HEK293 (cell line): ENCODE measurements around the gene FAM240B.

ENCODE experiments used
- CTCF ChIA-PET: fragments of 350-600 bp; formaldehyde crosslinking; extraction: SDS; loops from one replicate; lab custom pipeline; 2021; ENCODE audit warnings: antibody characterized with exemption; lab: Yijun Ruan, JAX
- POLR2A ChIA-PET: fragments of 300-600 bp; formaldehyde crosslinking; extraction: SDS; loops from one replicate; lab custom pipeline; 2020; ENCODE audit warnings: antibody characterized with exemption, inconsistent platforms; lab: Yijun Ruan, JAX
- H3K27ac ChIP-seq: fragments of 200-500 bp; sonication (Bioruptor generic); 2 replicates; pipeline ENCODE4 v1.5.1; 2014; ENCODE audit warnings: low read depth, low read length, control low read depth, inconsistent platforms; ENCODE audit errors: extremely low read depth
- H3K36me3 ChIP-seq, 2 experiments: fragments of 200-500 bp in 1 of 2; sonication (Bioruptor generic) in 1 of 2; 1 replicate in 1 of 2; 2 replicates in 1 of 2; pipeline ENCODE4 v1.5.1; 2014 to 2017; ENCODE audit warnings: inconsistent platforms in 2 of 2, low read length in 2 of 2; ENCODE audit not compliant: control insufficient read depth in 2 of 2, insufficient read depth in 1 of 2
- H3K4me1 ChIP-seq: fragments of 200-500 bp; sonication (Bioruptor generic); 2 replicates; pipeline ENCODE4 v1.5.1; 2014; ENCODE audit warnings: mild to moderate bottlenecking, low read length, inconsistent platforms; ENCODE audit not compliant: control insufficient read depth, insufficient read depth
- H3K4me3 ChIP-seq: 2 replicates; pipeline ENCODE4 v1.5.1; 2011; ENCODE audit warnings: low read depth, mild to moderate bottlenecking, control low read depth, low read length, moderate library complexity
- H3K9me3 ChIP-seq: fragments of 200-500 bp; sonication (Bioruptor generic); 2 replicates; pipeline ENCODE4 v1.5.1; 2014; ENCODE audit warnings: low read depth, low read length, inconsistent platforms; ENCODE audit not compliant: control insufficient read depth, insufficient read depth
- BCL11A ChIP-seq: fragments of 450-650 bp; formaldehyde crosslinking; IDR thresholded peaks from 2 replicates; pipeline ENCODE4 v1.5.1; 2016; ENCODE audit warnings: low read depth, missing biosample characterization, missing genetic modification characterization
- CTCF ChIP-seq: fragments of 450-650 bp; formaldehyde crosslinking; IDR thresholded peaks from 2 replicates; pipeline ENCODE4 v1.5.1; 2016; ENCODE audit warnings: missing biosample characterization, missing genetic modification characterization
- ELK4 ChIP-seq: IDR thresholded peaks from 2 replicates; pipeline ENCODE4 v1.6.1; 2011; ENCODE audit warnings: mild to moderate bottlenecking, low read depth, low read length, borderline replicate concordance
- GFI1B ChIP-seq: fragments of 450-650 bp; formaldehyde crosslinking; IDR thresholded peaks from 2 replicates; pipeline ENCODE4 v1.5.1; 2016; ENCODE audit warnings: missing biosample characterization, missing genetic modification characterization
- KLF9 ChIP-seq: fragments of 450-650 bp; formaldehyde crosslinking; IDR thresholded peaks from 2 replicates; pipeline ENCODE4 v1.5.1; 2016; ENCODE audit warnings: missing biosample characterization, missing genetic modification characterization, low read depth
- ZBTB1 ChIP-seq: fragments of 450-650 bp; formaldehyde crosslinking; IDR thresholded peaks from 2 replicates; pipeline ENCODE4 v1.5.1; 2016; ENCODE audit warnings: missing biosample characterization, missing genetic modification characterization
- ZFP37 ChIP-seq: fragments of 450-650 bp; formaldehyde crosslinking; IDR thresholded peaks from 2 replicates; pipeline ENCODE4 v1.5.1; 2016; ENCODE audit warnings: missing biosample characterization, missing genetic modification characterization
- ZIC2 ChIP-seq: fragments of 450-650 bp; formaldehyde crosslinking; IDR thresholded peaks from 2 replicates; pipeline ENCODE4 v1.5.1; 2016; ENCODE audit warnings: missing biosample characterization, missing genetic modification characterization
- ZNF10 ChIP-seq: fragments of 450-650 bp; formaldehyde crosslinking; IDR thresholded peaks from 2 replicates; pipeline ENCODE4 v1.5.1; 2017; ENCODE audit warnings: missing biosample characterization, missing genetic modification characterization
- ZNF16 ChIP-seq: fragments of 450-650 bp; formaldehyde crosslinking; IDR thresholded peaks from 2 replicates; pipeline ENCODE4 v1.5.1; 2016; ENCODE audit warnings: low read depth, missing biosample characterization, missing genetic modification characterization
- ZNF175 ChIP-seq: fragments of 450-650 bp; formaldehyde crosslinking; IDR thresholded peaks from 2 replicates; pipeline ENCODE4 v1.5.1; 2016; ENCODE audit warnings: missing biosample characterization, missing genetic modification characterization
- ZNF18 ChIP-seq: fragments of 450-650 bp; formaldehyde crosslinking; IDR thresholded peaks from 2 replicates; pipeline ENCODE4 v1.5.1; 2016; ENCODE audit warnings: missing biosample characterization, missing genetic modification characterization
- ZNF19 ChIP-seq: fragments of 450-650 bp; formaldehyde crosslinking; IDR thresholded peaks from 2 replicates; pipeline ENCODE4; 2016; ENCODE audit warnings: missing biosample characterization, missing genetic modification characterization, low read depth
- ZNF214 ChIP-seq: fragments of 450-650 bp; formaldehyde crosslinking; IDR thresholded peaks from 2 replicates; pipeline ENCODE4 v1.5.1; 2017; ENCODE audit warnings: missing biosample characterization, mild to moderate bottlenecking, missing genetic modification characterization, borderline replicate concordance
- ZNF311 ChIP-seq: fragments of 450-650 bp; formaldehyde crosslinking; IDR thresholded peaks from 2 replicates; pipeline ENCODE4 v1.5.1; 2017; ENCODE audit warnings: missing biosample characterization, missing genetic modification characterization, borderline replicate concordance
- ZNF394 ChIP-seq: fragments of 450-650 bp; formaldehyde crosslinking; IDR thresholded peaks from 2 replicates; pipeline ENCODE4 v1.5.1; 2016; ENCODE audit warnings: missing biosample characterization, missing genetic modification characterization, mild to moderate bottlenecking, moderate library complexity, borderline replicate concordance
- ZNF529 ChIP-seq: fragments of 450-650 bp; formaldehyde crosslinking; IDR thresholded peaks from 2 replicates; pipeline ENCODE4 v1.5.1; 2017; ENCODE audit warnings: missing genetic modification characterization, missing biosample characterization; ENCODE audit not compliant: insufficient replicate concordance
- ZNF571 ChIP-seq: fragments of 450-650 bp; formaldehyde crosslinking; IDR thresholded peaks from 2 replicates; pipeline ENCODE4 v1.5.0; 2017; ENCODE audit warnings: missing biosample characterization, missing genetic modification characterization
- ZNF843 ChIP-seq: fragments of 450-650 bp; formaldehyde crosslinking; IDR thresholded peaks from 2 replicates; pipeline ENCODE4 v1.5.1; 2016; ENCODE audit warnings: missing biosample characterization, missing genetic modification characterization

FAM240B gene

GRCh38 chr9:38694676-38695075, 25.3 kb downstream of the FAM240B start:
- POLR2A ChIA-PET, result no interaction called here
- Histone ChIP-seq H3K4me1 (no peaks in the 10 kb centered on the region), H3K9me3 (no peaks in the 10 kb centered on the region)
- TF ChIP-seq ZNF175, result no peak
- TF ChIP-seq ZNF571 (tag by site-specific recombination), result no peak
- no peak for TF ChIP-seq ZNF18 (tag by site-specific recombination)
- no peak for TF ChIP-seq ZNF843 (tag by site-specific recombination)
- no peak for TF ChIP-seq ZNF394
- no peak for TF ChIP-seq ZNF214 (tag by site-specific recombination)
- no peak for TF ChIP-seq GFI1B (tag by site-specific recombination)
- no peak for TF ChIP-seq ZFP37
- no peak for TF ChIP-seq ZNF311
- TF ChIP-seq ELK4, result no peak
- TF ChIP-seq, all 188 proteins: peak for 0
- H3K36me3 ChIP-seq, result no peaks in the 10 kb centered on the region
- CTCF ChIA-PET, result no interaction called here
- no peak overlapping the region for H3K27ac ChIP-seq
- no peak overlapping the region for H3K4me3 ChIP-seq

GRCh38 chr9:38692707-38693106, 27.2 kb downstream of the FAM240B start:
- ChIA-PET CTCF (no interaction called here), POLR2A (no interaction called here)
- TF ChIP-seq ZBTB1 (no peak), ZNF19 (no peak), KLF9 (tag by site-specific recombination) (no peak), ZIC2 (tag by site-specific recombination) (no peak), ZNF529 (tag by site-specific recombination) (no peak), ZNF843 (tag by site-specific recombination) (no peak), CTCF (no peak), ZNF10 (tag by site-specific recombination) (no peak)
- Histone ChIP-seq H3K27ac (no peak overlapping the region), H3K9me3 (no peaks in the 10 kb centered on the region), H3K4me1 (no peaks in the 10 kb centered on the region), H3K4me3 (no peak overlapping the region), H3K36me3 (no peaks in the 10 kb centered on the region)

- POLR2A ChIA-PET, result interaction anchor here (1.1 kb wide), 1 partner anchor 18 kb away, joined by 3 read pairs; no protein-coding TSS in a partner anchor
- 0 out of 2 replicates have a peak, but pooled peaks have one; percentile 9 for TF ChIP-seq ZIC2 (tag by site-specific recombination)
- no peak for TF ChIP-seq ZNF16
- TF ChIP-seq BCL11A (tag by site-specific recombination), result no peak
- TF ChIP-seq ZNF18 (tag by site-specific recombination), result no peak
- TF ChIP-seq, all 188 proteins: peak for 1
- Histone ChIP-seq H3K4me3 (no peak overlapping the region), H3K9me3 (no peaks in the 10 kb centered on the region), H3K36me3 (no peaks in the 10 kb centered on the region), H3K4me1 (peaks cover 5% of the 10 kb centered on the region; the same call in 1 of the 2 replicates), H3K27ac (no peak overlapping the region)
- CTCF ChIA-PET, result interaction anchor here (0.6 to 2.1 kb wide), 6 partner anchors 14 to 1082 kb away, joined by 3 to 8 read pairs (median 4); no protein-coding TSS in a partner anchor
Observed at GRCh38 chr9:38690574-38690973, 29.4 kb downstream of the FAM240B start.
